Endothelial cell of coronary artery (primary cell): ENCODE measurements around the gene OR7C2. TPM values are rescaled to one million over a fixed set of nuclear protein-coding genes. Genes with fewer than 3 reads are reported as not detected.

Experiments used
- total RNA-seq: library from RNA; depleted of rRNA; stranded (reverse); fragments of >200 nt; gene quantifications from 2 replicates; pipeline ENCODE4 v1.2.3, GENCODE V29; 2014

Gene OR7C2
- total RNA-seq: not detected in 2 replicates

GRCh38 chr19:14941189-14941588, at the start of gene OR7C2:
Gene OR7C2 (plus strand): TSS chr19:14941489. CDS start chr19:14941489, 0 bp downstream.

GRCh38 chr19:14979476-14980255, 38.4 kb downstream of the OR7C2 start, which contains the start of gene SLC1A6:
Gene SLC1A6 (minus strand): TSS chr19:14979864. CDS start chr19:14972910, 6,954 bp downstream.

Other genes starting within 250 kb of the OR7C2 start
- gene ADGRE2, start 162.9 kb upstream of the OR7C2 start, total RNA-seq: not detected in 2 replicates
- gene OR7A5, start 106.3 kb upstream of the OR7C2 start, total RNA-seq: not detected in 2 replicates
- gene OR7C1, start 106.3 kb upstream of the OR7C2 start, total RNA-seq: not detected in 2 replicates
- gene OR7A10, start 92.6 kb upstream of the OR7C2 start, total RNA-seq: not detected in 2 replicates
- gene OR7A17, start 55.4 kb upstream of the OR7C2 start, total RNA-seq: not detected in 2 replicates
- gene SLC1A6, start 38.4 kb downstream of the OR7C2 start, total RNA-seq: not detected in 2 replicates
- not detected in 2 replicates for gene CASP14, start 108.0 kb downstream of the OR7C2 start, total RNA-seq
- not detected in 2 replicates for gene OR1I1, start 140.7 kb downstream of the OR7C2 start, total RNA-seq
- gene SYDE1, start 165.9 kb downstream of the OR7C2 start, total RNA-seq: 6.6 and 13.2 TPM in 2 replicates